MCF 10A (cell line): ENCODE results near the gene LGR5. TPM values are rescaled to one million over a fixed set of nuclear protein-coding genes. Genes with fewer than 3 reads are reported as not detected.

Source experiments
- BruUV-seq: library from RNA; stranded (reverse); fragments of 400-500 nt; replicated peaks from 2 replicates; lab custom pipeline; 2021; lab: Mats Ljungman, UMichigan
- CTCF ChIA-PET: fragments of 300-600 bp; sonication (Branson Sonifier 250); formaldehyde crosslinking; extraction: SDS; loops from one replicate; lab custom pipeline; 2021; ENCODE audit warnings: antibody characterized with exemption, inconsistent platforms; lab: Yijun Ruan, JAX
- POLR2A ChIA-PET: fragments of 300-600, 350-650 bp; sonication (Branson Sonifier 250); formaldehyde crosslinking; extraction: SDS; loops from one replicate; lab custom pipeline; 2020; ENCODE audit warnings: antibody characterized with exemption, inconsistent platforms; lab: Yijun Ruan, JAX
- DNase-seq: peaks from one replicate; pipeline ENCODE4 v3.0.0-alpha.2; 2018; ENCODE audit not compliant: unreplicated experiment
- H3K27ac Mint-ChIP-seq: one replicate; pipeline ENCODE4 v1.8.0; 2022; ENCODE audit warnings: mild to moderate bottlenecking, low read depth, mixed read lengths; ENCODE audit not compliant: unreplicated experiment
- H3K27me3 Mint-ChIP-seq: one replicate; pipeline ENCODE4 v1.8.0; 2022; ENCODE audit warnings: mixed read lengths; ENCODE audit not compliant: insufficient read depth, unreplicated experiment
- H3K36me3 Mint-ChIP-seq: one replicate; pipeline ENCODE4 v1.8.0; 2022; ENCODE audit warnings: mild to moderate bottlenecking, moderate library complexity, mixed read lengths; ENCODE audit not compliant: insufficient read depth, unreplicated experiment
- H3K4me1 Mint-ChIP-seq: one replicate; pipeline ENCODE4 v1.8.0; 2022; ENCODE audit warnings: mixed read lengths; ENCODE audit not compliant: insufficient read depth, unreplicated experiment
- H3K4me3 Mint-ChIP-seq: one replicate; pipeline ENCODE4 v1.8.0; 2022; ENCODE audit warnings: mild to moderate bottlenecking, moderate library complexity, mixed read lengths; ENCODE audit not compliant: unreplicated experiment
- H3K9me3 Mint-ChIP-seq: one replicate; pipeline ENCODE4 v1.8.0; 2022; ENCODE audit warnings: mixed read lengths; ENCODE audit not compliant: unreplicated experiment
- intact Hi-C: fragments of 100-400 bp; cut with micrococcal nuclease; formaldehyde crosslinking; loops from 2 replicates; pipeline ENCODE4 v1.14.1; 2022
- total RNA-seq: library from RNA; stranded (reverse); gene quantifications from 2 replicates; pipeline ENCODE4 v1.2.3, GENCODE V29; 2022
- TF ChIP-seq, protein P1 (sequence below): fragments of 200-600 bp; IDR thresholded peaks from one replicate; pipeline ENCODE4 v1.8.0; 2022; ENCODE audit warnings: antibody characterized with exemption, mild to moderate bottlenecking; ENCODE audit not compliant: unreplicated experiment

LGR5 gene
- total RNA-seq, 1 experiment from 2014 or later: not detected

DNA sequence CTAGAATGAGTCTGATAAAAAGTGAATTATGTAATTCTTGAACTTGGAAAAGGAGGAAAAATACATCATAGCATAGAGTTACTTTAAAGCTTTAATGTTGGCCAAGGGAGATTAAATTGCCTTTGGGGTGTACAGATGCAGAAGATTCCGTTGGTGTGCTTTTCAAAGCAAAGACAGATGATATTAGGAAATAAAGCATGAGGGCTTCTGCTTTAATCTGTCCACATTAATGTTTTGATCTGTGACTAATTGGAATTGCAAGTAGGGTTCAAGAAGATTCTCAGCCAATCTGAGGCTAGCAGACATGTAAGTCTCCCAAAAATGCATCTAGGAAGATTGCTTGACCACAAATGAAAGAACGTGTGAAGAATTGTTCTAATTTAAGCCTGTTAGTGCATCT is 35.2 kb downstream of the LGR5 start:
- BruUV-seq: no TSS peak
- TF ChIP-seq, protein P1, sequence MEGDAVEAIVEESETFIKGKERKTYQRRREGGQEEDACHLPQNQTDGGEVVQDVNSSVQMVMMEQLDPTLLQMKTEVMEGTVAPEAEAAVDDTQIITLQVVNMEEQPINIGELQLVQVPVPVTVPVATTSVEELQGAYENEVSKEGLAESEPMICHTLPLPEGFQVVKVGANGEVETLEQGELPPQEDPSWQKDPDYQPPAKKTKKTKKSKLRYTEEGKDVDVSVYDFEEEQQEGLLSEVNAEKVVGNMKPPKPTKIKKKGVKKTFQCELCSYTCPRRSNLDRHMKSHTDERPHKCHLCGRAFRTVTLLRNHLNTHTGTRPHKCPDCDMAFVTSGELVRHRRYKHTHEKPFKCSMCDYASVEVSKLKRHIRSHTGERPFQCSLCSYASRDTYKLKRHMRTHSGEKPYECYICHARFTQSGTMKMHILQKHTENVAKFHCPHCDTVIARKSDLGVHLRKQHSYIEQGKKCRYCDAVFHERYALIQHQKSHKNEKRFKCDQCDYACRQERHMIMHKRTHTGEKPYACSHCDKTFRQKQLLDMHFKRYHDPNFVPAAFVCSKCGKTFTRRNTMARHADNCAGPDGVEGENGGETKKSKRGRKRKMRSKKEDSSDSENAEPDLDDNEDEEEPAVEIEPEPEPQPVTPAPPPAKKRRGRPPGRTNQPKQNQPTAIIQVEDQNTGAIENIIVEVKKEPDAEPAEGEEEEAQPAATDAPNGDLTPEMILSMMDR: no peak
- Mint-ChIP-seq H3K4me3 (no peak overlapping the region), H3K4me1 (peaks cover 9% of the 10 kb centered on the region), H3K27me3 (no peaks in the 10 kb centered on the region), H3K9me3 (no peaks in the 10 kb centered on the region), H3K36me3 (no peaks in the 10 kb centered on the region), H3K27ac (no peak overlapping the region)
- ChIA-PET POLR2A (no interaction called here), CTCF (interaction anchor here (0.9 to 1.1 kb wide), 2 partner anchors 13 to 59 kb away, joined by 3 to 4 read pairs; no protein-coding TSS in a partner anchor)
- intact Hi-C loops: no loop called here
- DNase-seq: no peak

DNA sequence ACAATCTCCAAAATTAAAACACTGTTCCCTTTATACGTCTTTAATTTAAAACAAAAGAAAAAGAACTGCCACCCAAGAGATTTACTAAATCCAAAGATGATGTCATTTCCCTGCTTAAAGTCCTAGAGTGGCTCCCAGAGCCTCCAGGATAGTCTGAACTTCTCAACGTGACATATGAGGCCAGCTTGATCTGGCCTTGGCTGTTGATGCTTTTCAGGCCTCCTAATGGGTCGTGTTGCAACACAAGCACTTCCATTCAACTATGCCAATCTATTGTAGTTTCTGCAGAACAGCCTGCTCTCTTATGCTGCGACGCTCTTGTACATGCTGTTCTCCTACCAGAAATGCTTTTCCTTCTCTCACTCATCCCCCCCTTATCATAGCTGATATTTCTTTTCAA is 35.7 kb downstream of the LGR5 start:
- no peaks in the 10 kb centered on the region for H3K9me3 Mint-ChIP-seq
- no peak for DNase-seq
- H3K36me3 Mint-ChIP-seq: no peaks in the 10 kb centered on the region
- H3K4me1 Mint-ChIP-seq: peaks cover 9% of the 10 kb centered on the region
- ChIA-PET CTCF (interaction anchor here (0.7 to 1.1 kb wide), 3 partner anchors 12 to 59 kb away, joined by 3 to 5 read pairs (median 4); no protein-coding TSS in a partner anchor), POLR2A (no interaction called here)
- no TSS peak for BruUV-seq
- TF ChIP-seq, protein P1: no peak
- H3K27me3 Mint-ChIP-seq: no peaks in the 10 kb centered on the region
- intact Hi-C loops: no loop called here
- no peak overlapping the region for H3K4me3 Mint-ChIP-seq
- no peak overlapping the region for H3K27ac Mint-ChIP-seq

DNA sequence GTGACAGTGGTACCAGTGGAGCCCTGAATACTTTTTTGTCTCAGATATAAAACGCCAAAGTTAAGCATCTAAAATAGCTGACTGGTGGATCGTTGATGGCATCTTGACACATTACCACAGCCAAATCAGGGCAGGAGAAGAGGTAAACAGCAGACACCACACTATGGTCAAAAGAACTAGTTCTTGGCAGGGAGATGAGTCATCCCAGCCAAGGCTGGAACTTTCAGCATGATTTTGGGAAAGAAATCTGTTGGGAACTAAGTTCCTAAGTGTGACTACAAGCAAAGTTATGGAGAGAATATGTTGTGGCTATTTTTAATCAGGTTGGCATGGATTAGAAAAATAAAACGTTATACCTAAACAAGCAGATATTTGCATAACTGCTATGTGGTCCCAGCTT is 36.9 kb downstream of the LGR5 start:
- TF ChIP-seq, protein P1: no peak
- Mint-ChIP-seq H3K27me3 (no peaks in the 10 kb centered on the region), H3K4me3 (no peak overlapping the region), H3K9me3 (peaks cover 5% of the 10 kb centered on the region), H3K4me1 (peaks cover 9% of the 10 kb centered on the region), H3K27ac (peak overlapping the region; percentile 86), H3K36me3 (no peaks in the 10 kb centered on the region)
- CTCF ChIA-PET: interaction anchor here (0.7 kb wide), 1 partner anchor 31 kb away, joined by 3 read pairs; no protein-coding TSS in a partner anchor
- no TSS peak for BruUV-seq
- POLR2A ChIA-PET: interaction anchor here (0.7 to 1.1 kb wide), 2 partner anchors 11 to 42 kb away, joined by 3 read pairs; no protein-coding TSS in a partner anchor
- intact Hi-C loops: no loop called here
- peak; percentile 78 for DNase-seq

GRCh38 chr12:71477609-71478008 is 38.0 kb downstream of the LGR5 start:
- Mint-ChIP-seq H3K4me1 (peaks cover 9% of the 10 kb centered on the region), H3K9me3 (peaks cover 6% of the 10 kb centered on the region), H3K27me3 (no peaks in the 10 kb centered on the region), H3K27ac (no peak overlapping the region), H3K4me3 (no peak overlapping the region), H3K36me3 (no peaks in the 10 kb centered on the region)
- intact Hi-C loops: no loop called here
- POLR2A ChIA-PET: no interaction called here
- DNase-seq: no peak
- no TSS peak for BruUV-seq
- CTCF ChIA-PET: no interaction called here
- TF ChIP-seq, protein P1: no peak
